HCT116 (cell line): ENCODE measurements around the gene ELAC1. TPM values are rescaled to one million over a fixed set of nuclear protein-coding genes. Genes with fewer than 3 reads are reported as not detected.

ENCODE experiments used
- ATAC-seq: fragments of 200-7000 bp; cut with Tn5 transposase; 2 replicates; pipeline ENCODE4 v1.9.1; 2020; ENCODE audit warnings: mild to moderate bottlenecking, moderate library complexity
- BruUV-seq: library from RNA; stranded (reverse); fragments of 400-500 nt; replicated peaks from 2 replicates; lab custom pipeline; 2021; lab: Mats Ljungman, UMichigan
- CTCF ChIA-PET: fragments of 300-600 bp; sonication (Branson Sonifier 250); formaldehyde crosslinking; loops from one replicate; lab custom pipeline; 2021; ENCODE audit warnings: antibody characterized with exemption; lab: Charles Lee
- POLR2A ChIA-PET: fragments of 300-600, 350-600 bp; sonication (Branson Sonifier 250); formaldehyde crosslinking; loops from one replicate; lab custom pipeline; 2021; ENCODE audit warnings: antibody characterized with exemption; lab: Charles Lee
- RAD21 ChIA-PET, 2 experiments: fragments of 300-600 bp; sonication (Branson Sonifier 250); formaldehyde crosslinking; loops; one replicate each; lab custom pipeline; 2023; ENCODE audit warnings: low total read pairs in 2 of 2; ENCODE audit not compliant: uncharacterized antibody in 2 of 2, unreplicated experiment in 2 of 2, low non-redundant PET in 1 of 2; lab: Charles Lee
- DNase-seq: peaks from one replicate; pipeline ENCODE4 v3.0.0-alpha.2; 2010; ENCODE audit warnings: low read depth, low spot score
- H2AFZ ChIP-seq: fragments of 200-600 bp; shearing (Covaris generic), sonication (generic); 2 replicates; pipeline ENCODE4 v1.6.1; 2017; ENCODE audit warnings: low read depth, mixed run types, mixed read lengths, antibody characterized with exemption, low read length; ENCODE audit not compliant: poor library complexity, severe bottlenecking
- H3K27ac ChIP-seq: 2 replicates; pipeline ENCODE4 v1.5.1; 2012; ENCODE audit warnings: low read depth, low read length
- H3K27me3 ChIP-seq: fragments of 200-600 bp; sonication (generic); 2 replicates; pipeline ENCODE4 v1.6.1; 2016; ENCODE audit warnings: mixed run types, low read length, mixed read lengths; ENCODE audit not compliant: insufficient read depth
- H3K36me3 ChIP-seq, 2 experiments: fragments of 200-500 bp in 1 of 2; fragments of 200-600 bp in 1 of 2; sonication (Bioruptor generic) in 1 of 2; sonication (generic) in 1 of 2; 2 replicates each; pipeline versions ENCODE4 v1.5.1 to v1.6.1; 2014 to 2016; ENCODE audit warnings: low read length in 2 of 2, inconsistent platforms in 1 of 2, mixed read lengths in 1 of 2, mixed run types in 1 of 2; ENCODE audit not compliant: insufficient read depth in 2 of 2, control insufficient read depth in 1 of 2
- H3K4me1 ChIP-seq, 2 experiments: fragments of 200-600 bp in 1 of 2; sonication (generic) in 1 of 2; 2 replicates each; pipeline versions ENCODE4 v1.5.1 to v1.6.1; 2012 to 2017; ENCODE audit warnings: low read length in 2 of 2, inconsistent platforms in 1 of 2, mild to moderate bottlenecking in 1 of 2, mixed read lengths in 1 of 2, mixed run types in 1 of 2, moderate library complexity in 1 of 2; ENCODE audit not compliant: insufficient read depth in 2 of 2, control insufficient read depth in 1 of 2
- H3K4me2 ChIP-seq: fragments of 200-600 bp; sonication (generic); 2 replicates; pipeline ENCODE4 v1.6.1; 2017; ENCODE audit warnings: mixed run types, low read length, mixed read lengths
- H3K4me3 ChIP-seq, 2 experiments: fragments of 200-600 bp in 1 of 2; sonication (generic) in 1 of 2; replicated peaks in 1 of 2; 2 replicates each; pipeline ENCODE4 v1.5.1; 2011 to 2016; ENCODE audit warnings: low read length in 2 of 2, control low read depth in 1 of 2, low read depth in 1 of 2, mild to moderate bottlenecking in 1 of 2, mixed read lengths in 1 of 2, mixed run types in 1 of 2
- H3K79me2 ChIP-seq: fragments of 200-600 bp; sonication (generic); 2 replicates; pipeline ENCODE4 v1.6.1; 2017; ENCODE audit warnings: mild to moderate bottlenecking, mixed run types, low read length, moderate library complexity, mixed read lengths; ENCODE audit not compliant: insufficient read depth
- H3K9ac ChIP-seq: fragments of 200-600 bp; sonication (generic); 2 replicates; pipeline ENCODE4 v1.6.1; 2016; ENCODE audit warnings: low read length, mixed read lengths
- H3K9me2 ChIP-seq: fragments of 200-600 bp; sonication (generic), shearing (Covaris generic); 2 replicates; pipeline ENCODE4 v1.6.1; 2017; ENCODE audit warnings: mixed run types, mild to moderate bottlenecking, moderate library complexity; ENCODE audit not compliant: insufficient read depth
- H3K9me3 ChIP-seq, 2 experiments: fragments of 200-500 bp in 1 of 2; fragments of 200-600 bp in 1 of 2; sonication (Bioruptor generic) in 1 of 2; sonication (generic) in 1 of 2; 2 replicates each; pipeline ENCODE4 v1.6.1; 2014 to 2017; ENCODE audit warnings: low read length in 2 of 2, mixed read lengths in 2 of 2, inconsistent platforms in 1 of 2, low read depth in 1 of 2, mild to moderate bottlenecking in 1 of 2, mixed run types in 1 of 2, moderate library complexity in 1 of 2; ENCODE audit not compliant: control insufficient read depth in 1 of 2, insufficient read depth in 1 of 2
- H4K20me1 ChIP-seq: fragments of 200-600 bp; sonication (generic), shearing (Covaris generic); 2 replicates; pipeline ENCODE4 v1.6.1; 2017; ENCODE audit warnings: mixed run types, mild to moderate bottlenecking, moderate library complexity; ENCODE audit not compliant: insufficient read depth
- CEBPB ChIP-seq: IDR thresholded peaks from 2 replicates; pipeline ENCODE4 v1.6.1; 2012; ENCODE audit warnings: low read depth
- CTCF ChIP-seq, 3 experiments: fragments of 200-600 bp in 1 of 3; sonication (generic) in 1 of 3; IDR thresholded peaks in 2 of 3; conservative IDR thresholded peaks in 1 of 3; 2 replicates each; pipeline ENCODE4 v1.5.1; 2012 to 2017; ENCODE audit warnings: low read depth in 2 of 3, low read length in 2 of 3, antibody characterized with exemption in 1 of 3, borderline replicate concordance in 1 of 3, control low read depth in 1 of 3, mild to moderate bottlenecking in 1 of 3, mixed read lengths in 1 of 3, mixed run types in 1 of 3, moderate library complexity in 1 of 3; ENCODE audit not compliant: insufficient read depth in 1 of 3
- EGR1 ChIP-seq: IDR thresholded peaks from 2 replicates; pipeline ENCODE4 v1.6.1; 2012; ENCODE audit warnings: low read depth
- EZH2 ChIP-seq: fragments of 200-600 bp; sonication (generic); IDR thresholded peaks from 2 replicates; pipeline ENCODE4 v1.6.1; 2017; ENCODE audit warnings: antibody characterized with exemption, mixed run types
- MAX ChIP-seq: IDR thresholded peaks from 2 replicates; pipeline ENCODE4 v1.6.1; 2012
- POLR2A ChIP-seq: IDR thresholded peaks from 2 replicates; pipeline ENCODE4 v1.7.0; 2011; ENCODE audit warnings: borderline replicate concordance; ENCODE audit not compliant: insufficient read depth, insufficient read length; ENCODE audit errors: extremely low read depth
- POLR2AphosphoS5 ChIP-seq: IDR thresholded peaks from 2 replicates; pipeline ENCODE4 v1.6.1; 2011; ENCODE audit warnings: mild to moderate bottlenecking, low read depth, low read length, moderate library complexity
- SIN3A ChIP-seq: IDR thresholded peaks from 2 replicates; pipeline ENCODE4 v1.6.1; 2012; ENCODE audit warnings: low read depth
- YY1 ChIP-seq: IDR thresholded peaks from 2 replicates; pipeline ENCODE4 v1.6.1; 2011; ENCODE audit warnings: low read length, low read depth, moderate library complexity, mild to moderate bottlenecking; ENCODE audit not compliant: insufficient replicate concordance; ENCODE audit errors: extremely low read depth
- ZBTB33 ChIP-seq: IDR thresholded peaks from 2 replicates; pipeline ENCODE4 v1.6.1; 2011; ENCODE audit warnings: mild to moderate bottlenecking, low read length, moderate library complexity; ENCODE audit not compliant: insufficient replicate concordance; ENCODE audit errors: extremely low read depth
- ZFX ChIP-seq: fragments of 450-650 bp; IDR thresholded peaks from 2 replicates; pipeline ENCODE4 v1.6.1; 2017
- intact Hi-C: fragments of 100-400 bp; cut with micrococcal nuclease; formaldehyde crosslinking; loops from 2 replicates; pipeline ENCODE4 v1.10.0; 2022
- total RNA-seq: library from RNA; stranded (reverse); gene quantifications from one replicate; pipeline ENCODE4 v1.2.1, GENCODE V29; 2021; ENCODE audit not compliant: unreplicated experiment

ELAC1 gene
- total RNA-seq, 1 experiment from 2014 or later, result 8.6 TPM

DNA sequence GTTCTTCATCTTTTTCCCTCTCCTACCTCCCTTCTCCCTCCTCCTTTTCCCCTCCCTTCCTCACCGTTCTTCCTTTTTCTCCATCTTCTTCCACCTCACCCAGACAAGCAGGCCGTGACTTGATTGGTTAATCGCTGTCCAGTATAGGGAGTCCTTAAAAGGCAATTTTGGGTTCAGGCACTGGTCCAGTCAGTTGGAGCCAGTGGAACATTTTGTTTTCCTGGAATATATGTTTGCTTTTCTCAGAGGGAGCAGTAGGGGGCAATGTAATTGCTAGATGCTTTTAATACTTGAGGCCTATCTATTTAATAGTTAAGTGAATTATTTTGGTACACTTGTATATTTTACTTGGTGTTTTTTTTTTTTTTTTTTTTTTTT lies 15.0 kb downstream of the ELAC1 start:
- RAD21 ChIA-PET, result interaction anchor here in 1 of 2 experiments (0.7 kb wide), 1 partner anchor 165 kb away, joined by 12 read pairs; no protein-coding TSS in a partner anchor
- DNase-seq, result no peak
- no peak for TF ChIP-seq POLR2A
- TF ChIP-seq CTCF (IDR thresholded peaks at IDR 0.05 in 2 of 3, conservative IDR thresholded peaks at IDR 0.05 in 1 of 3; ENCODE audit: borderline replicate concordance in 1 of 3, insufficient read depth in 1 of 3, low read depth in 2 of 3, low read length in 2 of 3), result peak in 2 of 3 experiments; percentile 13 to 29; a peak in 2 of 6 replicates
- Histone ChIP-seq H3K4me1 (peaks cover 2 to 13% of the 10 kb centered on the region in 2 experiments; a peak in 1 of 4 replicates), H4K20me1 (no peaks in the 10 kb centered on the region), H3K9me3 (no peaks in the 10 kb centered on the region), H3K79me2 (no peaks in the 10 kb centered on the region), H3K4me3 (no peak overlapping the region), H2AFZ (no peak overlapping the region), H3K27me3 (no peaks in the 10 kb centered on the region), H3K9me2 (no peaks in the 10 kb centered on the region), H3K4me2 (no peak overlapping the region), H3K36me3 (peaks cover 0 to 4% of the 10 kb centered on the region in 2 experiments; a peak in 1 of 4 replicates), H3K27ac (no peak overlapping the region), H3K9ac (no peak overlapping the region)
- intact Hi-C loops, result no loop called here
- CTCF ChIA-PET, result no interaction called here
- 0 out of 2 replicates have a peak, but pooled peaks have one; percentile 50 for ATAC-seq
- POLR2A ChIA-PET, result interaction anchor here (0.7 kb wide), 1 partner anchor 12 kb away, joined by 3 read pairs; no protein-coding TSS in a partner anchor
- BruUV-seq, result no TSS peak

- H4K20me1 ChIP-seq, result no peaks in the 10 kb centered on the region
- H3K9ac ChIP-seq, result no peak overlapping the region
- ChIA-PET POLR2A (no interaction called here), CTCF (no interaction called here), RAD21 (no interaction called here)
- H3K4me3 ChIP-seq, result no peak overlapping the region
- 0 out of 2 replicates have a peak, but pooled peaks have one; percentile 25 for ATAC-seq
- no TSS peak for BruUV-seq
- H3K79me2 ChIP-seq, result no peaks in the 10 kb centered on the region
- H3K27ac ChIP-seq, result no peak overlapping the region
- DNase-seq, result no peak
- no peaks in the 10 kb centered on the region for H3K9me3 ChIP-seq
- H3K36me3 ChIP-seq, result no peaks in the 10 kb centered on the region
- no peaks in the 10 kb centered on the region for H3K27me3 ChIP-seq
- H3K4me2 ChIP-seq, result peak overlapping the region; percentile 29; the same call in 1 of the 2 replicates
- peaks cover 2 to 9% of the 10 kb centered on the region in 2 experiments; a peak in 1 of 4 replicates for H3K4me1 ChIP-seq
- intact Hi-C loops, result no loop called here
- no peaks in the 10 kb centered on the region for H3K9me2 ChIP-seq
- H2AFZ ChIP-seq, result no peak overlapping the region
- no peak for TF ChIP-seq ZBTB33
- no peak for TF ChIP-seq CTCF (IDR thresholded peaks at IDR 0.05 in 2 of 3, conservative IDR thresholded peaks at IDR 0.05 in 1 of 3; ENCODE audit: borderline replicate concordance in 1 of 3, insufficient read depth in 1 of 3, low read depth in 2 of 3, low read length in 2 of 3)
- TF ChIP-seq YY1, result no peak
- TF ChIP-seq EGR1, result no peak
- TF ChIP-seq SIN3A, result no peak
- no peak for TF ChIP-seq CEBPB
- no peak for TF ChIP-seq MAX
- TF ChIP-seq ZFX, result no peak
- no peak for TF ChIP-seq EZH2
- TF ChIP-seq POLR2AphosphoS5, result no peak
Measured at GRCh38 chr18:50986360-50987087, 18.7 kb downstream of the ELAC1 start.
